ENCODE data around the gene MYMK.
"Not testable (repeated sequence)": the region's sequence is repeated elsewhere in the genome, so short reads cannot be mapped to it uniquely, and the experiment has no call there.

MYMK gene, protein sequence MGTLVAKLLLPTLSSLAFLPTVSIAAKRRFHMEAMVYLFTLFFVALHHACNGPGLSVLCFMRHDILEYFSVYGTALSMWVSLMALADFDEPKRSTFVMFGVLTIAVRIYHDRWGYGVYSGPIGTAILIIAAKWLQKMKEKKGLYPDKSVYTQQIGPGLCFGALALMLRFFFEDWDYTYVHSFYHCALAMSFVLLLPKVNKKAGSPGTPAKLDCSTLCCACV

DNA sequence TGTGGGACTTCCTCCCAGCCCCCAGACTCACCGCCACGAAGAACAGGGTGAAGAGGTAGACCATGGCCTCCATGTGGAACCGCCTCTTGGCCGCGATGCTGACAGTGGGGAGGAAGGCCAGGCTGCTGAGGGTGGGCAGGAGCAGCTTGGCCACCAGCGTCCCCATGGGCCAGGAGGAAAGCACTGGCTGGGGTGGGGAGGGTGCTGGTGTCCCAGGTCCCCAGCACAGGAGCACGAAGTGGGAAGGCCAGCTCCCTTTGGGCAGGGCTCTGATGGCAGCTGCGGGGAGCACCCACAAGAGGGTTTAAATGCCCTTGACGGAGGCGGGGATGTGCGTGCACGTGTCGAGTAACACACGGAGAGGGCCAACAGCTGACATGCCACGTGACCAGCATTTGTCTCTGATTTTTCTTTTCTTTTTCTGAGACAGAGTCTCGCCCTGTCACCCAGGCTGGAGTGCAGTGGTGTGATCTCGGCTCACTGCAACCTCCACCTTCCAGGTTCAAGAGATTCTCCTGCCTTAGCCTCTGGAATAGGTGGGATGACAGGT lies at the start of gene MYMK:
MYMK (minus strand) TSS at position 281 of the 550 bp plus-strand sequence; CDS start at position 166, 115 bp downstream.
- no peak for DNase-seq (ENCODE audit: low read depth in 2 of 2)

DNA sequence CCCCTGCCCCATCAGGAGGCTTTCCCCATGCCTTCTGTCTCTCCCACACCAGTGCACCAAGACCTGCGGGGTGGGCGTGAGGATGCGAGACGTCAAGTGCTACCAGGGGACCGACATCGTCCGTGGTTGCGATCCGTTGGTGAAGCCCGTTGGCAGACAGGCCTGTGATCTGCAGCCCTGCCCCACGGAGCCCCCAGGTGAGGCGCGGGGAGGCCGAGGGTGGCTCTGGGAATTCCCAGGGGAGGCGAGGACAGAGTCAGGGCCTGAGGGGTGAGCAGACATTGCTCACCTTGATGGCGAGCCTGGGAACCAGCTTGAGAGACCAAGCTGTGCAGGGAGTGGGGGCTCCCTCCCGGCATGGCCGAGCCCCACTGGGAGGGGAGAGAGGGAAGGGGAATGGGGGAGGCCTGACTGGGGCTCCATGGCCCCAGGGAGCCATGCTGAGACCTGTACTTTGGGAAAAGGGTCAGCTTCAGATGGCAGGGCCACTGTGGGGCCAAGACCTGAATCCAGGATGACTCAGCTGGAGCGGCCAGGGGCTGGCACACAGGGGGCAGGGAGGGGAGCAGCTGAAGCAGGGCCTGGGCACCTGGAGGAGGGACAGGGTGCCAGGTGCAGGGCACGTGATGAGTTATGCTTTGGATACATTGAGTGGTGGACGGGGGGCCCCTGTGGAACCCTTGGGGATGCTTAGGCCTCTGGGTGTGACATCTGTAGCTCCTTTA lies 49.2 kb upstream of the MYMK start:
- DNase-seq (ENCODE audit: low read depth in 2 of 2) = no peak

DNA sequence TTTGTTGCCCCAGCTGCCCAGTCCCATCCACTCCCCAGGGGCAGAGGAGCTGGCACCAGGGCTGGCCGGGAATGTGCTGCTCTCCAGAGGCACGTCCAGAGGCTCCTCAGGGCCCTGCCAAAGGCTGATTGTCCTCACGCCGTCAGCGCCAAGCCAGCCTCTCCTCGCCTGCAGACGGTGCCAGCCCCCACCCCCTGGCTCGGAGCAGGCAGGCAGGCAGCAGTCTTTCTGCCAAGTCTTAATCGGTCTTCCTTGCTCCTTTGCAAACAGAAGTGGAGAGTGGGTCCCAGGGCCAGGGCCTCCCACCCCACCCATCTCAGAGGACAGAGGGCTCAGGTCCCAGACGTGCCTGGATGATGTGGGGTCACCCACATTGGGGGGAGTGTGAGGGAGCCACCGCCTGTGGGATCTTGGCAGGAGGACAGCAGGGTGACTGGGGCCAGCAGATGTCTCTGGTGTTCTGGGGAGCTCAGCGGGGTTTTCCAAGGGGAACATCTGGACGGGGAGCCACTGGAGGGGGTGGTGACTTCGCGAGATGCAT lies 48.1 kb upstream of the MYMK start:
- DNase-seq (ENCODE audit: low read depth in 2 of 2) = no peak

DNA sequence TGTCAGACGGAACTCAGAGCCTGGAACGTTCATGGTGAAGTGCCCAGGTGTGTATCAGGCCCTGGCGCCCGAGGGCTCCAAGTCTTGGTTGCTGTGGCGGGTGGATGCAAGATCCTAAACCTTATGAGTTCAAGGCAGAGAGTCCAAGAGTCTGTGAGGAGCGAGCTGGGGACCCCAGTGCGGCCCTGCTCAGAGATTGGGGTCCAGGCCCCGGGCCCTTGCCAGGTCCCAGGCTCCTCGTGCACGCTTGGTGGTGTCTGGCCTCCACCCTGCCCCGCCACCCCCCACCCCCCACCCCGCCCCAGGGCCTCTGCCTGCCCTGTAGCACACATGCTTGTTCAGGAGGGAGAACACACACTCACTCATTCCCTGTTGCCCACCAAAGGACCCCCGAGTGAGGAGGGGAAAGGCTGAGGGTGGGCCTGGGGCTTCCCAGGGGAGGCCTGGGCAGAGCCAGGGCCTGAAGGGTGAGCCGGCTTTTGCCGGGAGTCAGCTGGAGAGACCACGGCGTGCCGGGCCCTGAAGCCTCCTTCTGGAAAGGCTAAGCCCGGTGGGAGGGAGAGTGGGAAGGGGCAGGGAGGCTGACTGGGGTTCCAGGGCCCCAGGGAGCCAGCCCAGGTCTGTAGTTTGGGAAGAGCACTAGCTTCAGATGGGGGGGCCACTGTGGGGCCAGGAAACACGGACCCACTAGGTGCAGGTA lies 47.3 kb upstream of the MYMK start:
- no peak for DNase-seq (ENCODE audit: low read depth in 2 of 2)

DNA sequence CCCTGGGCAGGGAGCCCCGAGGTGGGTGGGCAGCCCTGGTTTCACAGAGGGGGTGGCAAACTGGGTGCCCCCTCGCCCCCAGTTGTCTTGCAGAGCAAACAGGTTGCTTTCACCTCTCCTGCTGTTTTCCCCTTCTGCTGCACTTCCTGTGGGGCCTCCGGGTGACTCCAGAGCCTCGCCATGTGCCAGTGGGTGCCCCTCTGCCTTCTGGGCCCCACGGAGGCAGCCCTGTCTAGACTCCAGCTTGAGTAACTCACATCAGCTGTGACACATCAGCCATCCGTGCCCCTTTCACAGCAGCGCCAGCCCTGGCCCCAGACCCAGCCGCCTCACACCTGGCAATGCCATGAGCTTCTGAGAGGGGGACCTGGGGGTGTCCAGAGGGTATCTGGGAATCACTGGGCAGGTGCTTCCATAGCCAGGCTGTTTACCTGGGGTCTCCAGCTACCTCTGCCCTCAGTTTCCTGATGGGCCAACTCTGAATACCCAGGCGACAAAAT lies 46.7 kb upstream of the MYMK start:
- no peak for DNase-seq (ENCODE audit: low read depth in 2 of 2)

DNA sequence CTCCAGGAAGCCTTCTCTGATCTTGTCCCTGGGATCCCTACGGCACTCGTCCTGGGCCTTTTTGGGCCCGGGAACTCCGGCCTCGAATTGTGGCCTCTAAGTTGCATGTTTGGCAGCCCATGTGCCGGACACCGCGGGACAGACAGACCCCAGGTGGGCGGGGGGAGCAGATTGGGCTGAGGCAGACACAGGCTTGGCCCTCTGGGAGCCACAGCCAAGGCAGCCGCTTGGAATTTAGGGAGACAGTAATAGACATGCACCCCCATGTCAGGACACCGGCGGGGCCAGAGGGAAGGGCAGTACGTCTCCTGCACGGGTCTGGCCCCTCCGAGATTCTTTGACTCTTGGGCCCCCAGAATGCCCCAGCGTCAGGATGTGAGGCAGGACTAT lies 45.9 kb upstream of the MYMK start:
- DNase-seq (ENCODE audit: low read depth in 2 of 2) = no peak

DNA sequence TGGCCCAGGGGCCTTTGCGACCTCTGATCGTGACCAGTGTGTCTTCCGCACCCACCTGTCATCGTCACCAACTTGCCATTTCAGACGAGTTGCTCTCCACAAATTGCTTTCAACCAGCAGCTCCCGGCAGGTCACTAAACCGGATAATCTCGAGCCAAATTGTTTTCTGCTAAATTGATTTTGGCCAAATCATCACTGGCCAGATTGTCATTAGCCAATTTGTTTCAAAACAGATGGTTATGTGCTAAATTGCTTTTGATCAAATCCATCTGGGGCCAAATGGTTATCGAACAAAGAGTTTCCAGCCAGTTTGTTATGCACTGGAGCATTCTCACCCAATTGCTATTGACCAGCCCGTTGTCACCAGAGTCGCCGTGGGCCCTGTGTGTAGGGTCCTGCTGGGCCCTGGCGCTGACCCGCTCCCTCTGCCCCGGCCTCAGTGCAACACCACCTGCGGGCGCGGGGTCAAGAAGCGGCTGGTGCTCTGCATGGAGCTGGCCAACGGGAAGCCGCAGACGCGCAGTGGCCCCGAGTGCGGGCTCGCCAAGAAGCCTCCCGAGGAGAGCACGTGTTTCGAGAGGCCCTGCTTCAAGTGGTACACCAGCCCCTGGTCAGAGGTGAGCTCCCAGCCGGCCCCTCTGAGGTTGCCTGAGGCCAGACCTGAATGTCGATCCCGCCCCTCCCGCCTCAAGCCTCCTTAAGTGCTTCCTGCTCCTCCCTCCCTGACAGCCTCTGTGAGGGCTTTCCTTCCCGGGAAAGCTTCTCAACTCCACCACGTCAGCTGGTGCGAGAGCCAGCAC lies 45.3 kb upstream of the MYMK start:
- no peak for DNase-seq (ENCODE audit: low read depth in 2 of 2)

DNA sequence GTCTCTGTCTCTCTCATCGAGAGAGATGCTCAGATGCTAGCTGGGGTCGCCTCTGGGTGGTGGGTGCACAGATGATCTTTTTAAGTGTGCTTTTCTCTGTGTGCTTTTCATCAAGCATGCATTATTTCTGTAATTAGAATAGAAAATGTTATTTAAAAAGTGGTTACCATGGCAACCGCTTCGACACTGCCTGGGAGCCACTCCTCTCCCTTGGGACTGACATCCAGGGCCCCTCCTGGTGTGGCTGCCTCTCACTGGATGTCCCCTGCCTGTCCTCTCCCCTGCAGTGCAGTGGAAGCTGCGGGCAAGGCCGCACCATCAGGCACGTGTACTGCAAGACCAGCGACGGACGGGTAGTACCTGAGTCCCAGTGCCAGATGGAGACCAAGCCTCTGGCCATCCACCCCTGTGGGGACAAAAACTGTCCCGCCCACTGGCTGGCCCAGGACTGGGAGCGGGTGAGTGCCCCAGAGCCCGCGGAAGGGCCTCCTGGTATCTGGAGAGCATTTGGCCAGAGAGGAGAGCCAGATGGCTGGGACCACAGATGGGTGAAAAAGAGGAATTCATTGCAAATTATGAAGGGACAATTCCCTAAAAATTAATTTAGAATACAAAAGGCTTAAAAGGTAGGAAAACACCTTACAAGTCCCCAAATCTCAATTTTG lies 44.5 kb upstream of the MYMK start:
- no peak for DNase-seq (ENCODE audit: low read depth in 2 of 2)

DNA sequence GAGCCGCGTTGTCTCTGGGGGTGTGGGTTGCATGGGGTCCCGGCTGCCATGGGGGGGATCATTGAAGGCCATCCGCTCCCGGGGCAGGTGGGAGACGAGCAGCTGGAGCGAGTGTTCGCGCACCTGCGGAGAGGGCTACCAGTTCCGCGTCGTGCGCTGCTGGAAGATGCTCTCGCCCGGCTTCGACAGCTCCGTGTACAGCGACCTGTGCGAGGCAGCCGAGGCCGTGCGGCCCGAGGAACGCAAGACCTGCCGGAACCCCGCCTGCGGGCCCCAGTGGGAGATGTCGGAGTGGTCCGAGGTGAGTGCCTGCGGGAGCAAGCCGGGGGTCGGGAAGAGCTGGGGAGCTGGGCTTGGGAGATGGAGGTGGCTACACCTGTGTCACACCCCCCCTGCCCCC lies 43.4 kb upstream of the MYMK start:
- DNase-seq (ENCODE audit: low read depth in 2 of 2) = no peak

DNA sequence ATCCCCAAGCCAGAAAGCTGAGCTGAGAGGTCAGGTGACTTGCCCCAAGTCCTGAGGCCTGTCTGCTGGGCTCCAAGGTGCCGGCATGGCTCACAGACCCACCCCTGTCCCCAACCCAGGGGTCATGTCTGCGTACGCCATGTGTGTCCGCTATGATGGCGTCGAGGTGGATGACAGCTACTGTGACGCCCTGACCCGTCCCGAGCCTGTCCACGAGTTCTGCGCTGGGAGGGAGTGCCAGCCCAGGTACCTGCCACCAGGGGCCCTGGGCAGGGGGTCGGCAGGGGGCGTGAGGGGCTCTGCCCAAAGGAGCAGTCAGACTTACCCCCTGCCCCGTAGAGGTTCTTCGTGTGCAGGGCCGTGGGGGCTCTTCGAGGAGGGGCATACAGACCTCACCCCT lies 42.1 kb upstream of the MYMK start:
- no peak for DNase-seq (ENCODE audit: low read depth in 2 of 2)

DNA sequence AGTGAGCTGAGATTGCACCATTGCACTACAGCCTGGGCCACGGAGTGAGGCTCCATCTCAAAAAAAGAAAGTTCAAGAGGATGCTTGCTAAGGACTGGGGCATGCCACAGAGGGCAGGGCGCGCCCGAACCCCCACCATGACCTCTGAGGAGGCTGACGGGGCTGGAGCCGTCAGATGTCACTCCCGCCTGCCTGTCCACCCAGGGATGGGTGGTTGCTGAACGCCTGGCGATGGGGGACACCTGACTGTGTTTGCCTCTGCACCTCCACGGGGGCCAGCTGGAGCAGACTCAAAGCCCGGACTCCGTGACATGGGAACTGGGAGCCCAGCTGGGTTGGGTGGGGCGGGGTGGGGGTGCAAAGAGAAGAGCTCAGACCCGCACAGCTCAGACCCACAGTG lies 41.6 kb upstream of the MYMK start:
- no peak for DNase-seq (ENCODE audit: low read depth in 2 of 2)

DNA sequence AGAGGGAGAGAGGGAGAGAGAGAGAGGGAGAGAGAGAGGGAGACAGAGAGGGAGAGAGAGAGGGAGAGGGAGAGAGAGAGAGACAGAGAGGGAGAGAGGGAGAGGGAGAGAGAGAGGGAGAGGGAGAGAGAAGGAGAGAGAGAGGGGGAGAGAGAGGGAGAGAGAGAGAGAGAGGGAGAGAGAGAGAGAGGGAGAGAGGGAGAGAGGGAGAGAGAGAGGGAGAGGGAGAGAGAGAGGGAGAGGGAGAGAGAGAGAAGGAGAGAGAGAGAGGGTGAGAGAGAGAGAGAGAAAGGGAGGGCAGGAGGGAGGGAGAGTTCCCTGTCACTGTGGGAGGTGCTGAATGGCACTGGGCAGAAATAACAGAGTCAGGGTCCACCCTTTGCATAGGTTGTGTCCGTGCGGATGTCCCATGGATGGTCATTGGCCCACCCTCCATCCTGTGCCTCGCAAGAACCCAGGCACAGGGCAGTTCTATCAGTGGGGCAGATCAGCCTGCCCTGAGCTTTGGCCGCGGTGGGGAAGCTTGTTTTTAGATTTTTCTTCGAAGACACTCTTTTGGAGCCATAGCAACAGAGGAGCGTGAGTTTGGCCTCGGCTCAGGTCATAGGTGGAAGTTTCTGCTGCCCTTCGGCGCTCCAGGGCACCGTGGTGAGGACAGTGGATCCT lies 39.8 kb upstream of the MYMK start:
- no peak for DNase-seq (ENCODE audit: low read depth in 2 of 2)

DNA sequence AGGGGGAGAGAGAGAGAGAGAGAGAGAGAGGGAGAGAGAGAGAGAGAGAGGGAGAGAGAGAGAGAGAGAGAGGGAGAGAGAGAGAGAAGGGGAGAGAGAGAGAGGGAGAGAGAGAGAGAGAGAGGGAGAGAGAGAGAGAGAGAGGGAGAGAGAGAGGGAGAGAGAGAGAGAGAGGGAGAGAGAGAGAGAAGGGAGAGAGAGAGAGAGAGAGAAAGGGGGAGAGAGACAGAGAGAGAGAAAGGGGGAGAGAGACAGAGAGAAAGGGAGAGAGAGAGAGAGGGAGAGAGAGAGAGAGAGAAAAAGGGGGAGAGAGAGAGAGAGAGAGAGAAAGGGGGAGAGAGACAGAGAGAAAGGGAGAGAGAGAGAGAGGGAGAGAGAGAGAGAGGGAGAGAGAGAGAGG lies 39.1 kb upstream of the MYMK start:
- DNase-seq (ENCODE audit: low read depth in 2 of 2) = not testable (repeated sequence)

DNA sequence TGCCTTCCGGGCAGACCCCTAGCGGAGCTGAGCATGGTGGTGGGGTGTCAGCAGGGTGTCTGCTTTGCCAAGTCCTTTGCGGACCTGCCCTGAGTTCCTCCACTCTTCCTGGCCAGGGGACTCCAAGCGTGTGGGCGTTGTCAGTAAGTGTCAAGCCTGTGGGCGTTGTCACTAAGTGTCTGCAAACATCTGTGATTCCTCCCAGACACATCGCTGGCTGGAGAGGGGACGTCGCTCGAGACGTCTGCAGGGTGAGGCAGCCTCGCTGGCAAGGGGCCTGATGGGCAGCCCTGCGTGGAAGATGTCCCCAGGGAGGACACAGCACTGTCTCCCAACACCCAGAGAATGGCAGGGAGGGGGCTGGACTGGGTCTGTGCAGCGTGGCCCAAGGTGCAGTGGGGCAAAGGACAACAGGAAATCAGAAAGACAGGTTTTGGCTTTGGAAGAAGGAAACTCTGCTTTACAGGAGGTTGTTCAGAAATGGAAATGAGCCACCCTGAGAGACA lies 38.6 kb upstream of the MYMK start:
- no peak for DNase-seq (ENCODE audit: low read depth in 2 of 2)

DNA sequence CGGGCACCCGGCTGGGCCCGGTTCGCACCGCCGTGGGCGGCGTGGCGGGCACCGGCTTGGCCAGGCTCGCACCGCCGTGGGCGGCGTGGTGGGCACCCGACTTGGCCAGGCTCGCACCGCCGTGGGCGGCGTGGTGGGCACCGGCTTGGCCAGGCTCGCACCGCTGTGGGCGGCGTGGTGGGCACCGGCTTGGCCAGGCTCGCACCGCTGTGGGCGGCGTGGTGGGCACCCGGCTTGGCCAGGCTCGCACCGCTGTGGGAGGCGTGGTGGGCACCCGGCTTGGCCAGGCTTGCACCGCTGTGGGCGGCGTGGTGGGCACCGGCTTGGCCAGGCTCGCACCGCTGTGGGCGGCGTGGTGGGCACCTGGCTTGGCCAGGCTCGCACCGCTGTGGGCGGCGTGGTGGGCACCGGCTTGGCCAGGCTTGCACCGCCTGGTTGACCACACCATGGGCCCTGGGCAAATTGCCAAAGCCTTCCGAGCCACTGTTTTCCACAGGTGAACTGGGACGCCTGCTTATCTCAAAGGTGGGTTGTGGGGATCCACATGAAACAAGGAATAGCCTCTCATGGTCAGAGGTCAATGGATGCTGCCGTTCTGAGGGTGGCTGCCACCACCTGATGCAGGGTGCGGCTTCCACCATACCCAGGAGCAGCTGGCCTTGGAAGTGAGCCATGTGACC lies 38.0 kb upstream of the MYMK start:
- DNase-seq (ENCODE audit: low read depth in 2 of 2) = no peak

DNA sequence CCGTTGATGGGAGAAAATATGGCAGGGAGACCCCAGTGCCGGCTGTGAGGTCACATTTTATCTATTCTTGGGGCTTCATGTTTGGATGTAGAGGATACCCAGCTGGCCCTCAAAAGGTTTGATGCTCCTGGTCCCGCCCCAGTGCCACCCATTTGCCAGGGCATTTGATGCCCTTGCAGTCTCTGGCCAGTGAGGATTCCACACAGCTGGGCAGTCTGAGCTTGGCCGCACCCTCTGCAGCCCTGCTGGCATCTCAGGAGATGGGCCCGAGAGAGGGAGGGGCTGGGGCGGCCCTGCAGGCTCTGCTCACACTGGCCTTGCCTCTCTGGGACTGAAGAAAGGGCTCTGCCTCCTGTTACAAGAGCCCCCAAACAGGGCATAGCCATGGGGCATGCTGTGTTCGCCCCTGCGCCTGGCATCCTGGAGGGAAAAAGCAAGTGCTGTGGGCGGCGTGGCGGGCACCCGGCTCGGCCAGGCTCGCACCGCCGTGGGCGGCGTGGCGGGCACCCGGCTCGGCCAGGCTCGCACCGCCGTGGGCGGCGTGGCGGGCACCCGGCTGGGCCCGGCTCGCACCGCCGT lies 37.3 kb upstream of the MYMK start:
- DNase-seq (ENCODE audit: low read depth in 2 of 2) = no peak

DNA sequence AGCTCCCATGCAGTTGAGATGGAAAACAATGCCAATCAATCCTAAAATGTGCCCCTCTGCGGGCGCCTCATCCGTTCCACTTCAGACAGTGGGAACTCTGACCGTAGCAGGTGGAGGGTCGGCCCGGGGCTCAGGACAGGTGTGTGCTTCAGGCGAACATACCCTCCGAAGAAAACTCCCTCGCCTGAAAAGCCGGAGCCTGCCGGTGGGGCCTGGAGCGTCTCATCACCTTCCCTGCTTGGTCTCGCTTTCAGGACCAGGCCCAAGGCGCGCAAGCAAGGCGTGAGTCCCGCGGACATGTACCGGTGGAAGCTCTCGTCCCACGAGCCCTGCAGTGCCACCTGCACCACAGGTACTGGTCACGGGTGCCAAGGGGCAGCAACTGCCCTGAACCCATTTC lies 36.2 kb upstream of the MYMK start:
- DNase-seq (ENCODE audit: low read depth in 2 of 2) = no peak

DNA sequence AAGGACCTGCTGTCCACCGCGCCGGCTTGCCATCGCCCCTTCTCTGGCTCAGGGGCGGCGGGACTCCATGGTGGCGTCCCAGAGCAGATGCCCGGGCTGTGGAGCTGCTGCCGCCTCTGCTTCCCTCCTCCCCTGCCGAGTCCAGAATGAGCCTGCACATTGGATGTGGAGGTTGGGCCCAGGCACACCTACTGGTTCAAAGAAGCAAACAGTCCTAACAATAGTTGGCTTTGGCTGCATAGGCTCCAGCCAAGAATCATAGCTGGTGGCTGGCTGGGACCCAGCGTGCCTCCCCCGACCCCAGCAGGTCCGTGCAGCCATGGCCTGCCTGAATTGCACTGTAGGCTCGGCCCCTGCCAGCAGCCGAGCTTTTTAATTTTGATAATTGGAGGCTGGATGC lies 35.6 kb upstream of the MYMK start:
- no peak for DNase-seq (ENCODE audit: low read depth in 2 of 2)

Measured in activated CD4-positive, alpha-beta T cell treated with anti-CD3 and anti-CD28 coated beads for 24 hours (primary cell).